Keratinocyte (primary cell): Measurements from ENCODE around the gene ADAMTS17.

Experiments
- CTCF ChIP-seq, 3 experiments: IDR thresholded peaks in 1 of 3; conservative IDR thresholded peaks in 1 of 3; optimal IDR thresholded peaks in 1 of 3; 2 replicates in 2 of 3; 3 replicates in 1 of 3; pipeline versions ENCODE3 to v1.5.1; 2011; ENCODE audit warnings: low read length in 3 of 3, mild to moderate bottlenecking in 3 of 3, moderate library complexity in 2 of 3, control low read depth in 1 of 3, inconsistent platforms in 1 of 3; ENCODE audit not compliant: insufficient read depth in 2 of 3; ENCODE audit errors: extremely low read depth in 1 of 3
- EZH2 ChIP-seq: IDR thresholded peaks from one replicate; pipeline ENCODE4 v1.6.1; 2012; ENCODE audit warnings: inconsistent platforms, mild to moderate bottlenecking, low read length, moderate library complexity

- TF ChIP-seq CTCF (optimal IDR thresholded peaks at IDR 0.05 in 1 of 3, IDR thresholded peaks at IDR 0.05 in 1 of 3, conservative IDR thresholded peaks at IDR 0.05 in 1 of 3; ENCODE audit: extremely low read depth in 1 of 3, insufficient read depth in 2 of 3, low read length in 3 of 3) (no peak), EZH2 (no peak)
Measured at GRCh38 chr15:100116416-100117190, 225.2 kb downstream of the ADAMTS17 start.
